ENCODE results near the gene DOCK3. TPM values are rescaled to one million over a fixed set of nuclear protein-coding genes. Genes with fewer than 3 reads are reported as not detected.

DOCK3 gene
- total RNA-seq, 4 donors from 2014 or later: 2.1 to 8.6 (median 2.9) TPM

DNA sequence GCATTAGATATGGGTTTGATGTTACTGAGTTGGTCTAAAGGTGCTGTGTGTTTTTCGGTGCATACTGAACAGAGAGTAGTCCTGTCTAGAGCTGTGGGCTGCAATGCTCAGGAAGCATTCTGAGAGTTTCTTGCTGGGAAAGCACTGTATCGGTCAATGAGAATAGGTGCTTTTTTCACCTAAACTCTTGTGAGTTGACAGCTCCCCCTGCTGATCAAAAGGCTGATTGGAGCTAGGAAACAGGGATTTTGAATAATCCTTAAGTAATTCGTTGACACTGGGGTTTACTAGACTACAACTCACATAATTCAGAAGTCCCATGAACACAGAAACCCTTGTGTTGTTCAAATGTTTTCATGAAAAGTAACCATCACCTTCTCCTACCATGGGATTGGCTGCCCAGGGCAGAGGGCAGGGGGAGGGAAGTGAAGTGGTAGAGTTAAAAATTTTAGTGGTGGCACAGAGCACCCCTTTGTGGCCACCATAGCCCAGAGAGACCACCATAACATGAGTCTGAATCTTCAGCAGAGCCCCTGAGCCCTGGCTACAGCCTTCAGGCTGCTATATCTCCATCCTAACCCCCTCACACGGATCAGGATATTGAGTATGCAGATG lies 697.3 kb downstream of the DOCK3 start:
- H3K27me3 ChIP-seq: no peaks in the 10 kb centered on the region
- TF ChIP-seq EP300 (IDR thresholded peaks at IDR 0.05) (no peak), POLR2A (IDR thresholded peaks at IDR 0.05) (no peak), POLR2AphosphoS5 (IDR thresholded peaks at IDR 0.05) (no peak)
- TF ChIP-seq, protein P1, sequence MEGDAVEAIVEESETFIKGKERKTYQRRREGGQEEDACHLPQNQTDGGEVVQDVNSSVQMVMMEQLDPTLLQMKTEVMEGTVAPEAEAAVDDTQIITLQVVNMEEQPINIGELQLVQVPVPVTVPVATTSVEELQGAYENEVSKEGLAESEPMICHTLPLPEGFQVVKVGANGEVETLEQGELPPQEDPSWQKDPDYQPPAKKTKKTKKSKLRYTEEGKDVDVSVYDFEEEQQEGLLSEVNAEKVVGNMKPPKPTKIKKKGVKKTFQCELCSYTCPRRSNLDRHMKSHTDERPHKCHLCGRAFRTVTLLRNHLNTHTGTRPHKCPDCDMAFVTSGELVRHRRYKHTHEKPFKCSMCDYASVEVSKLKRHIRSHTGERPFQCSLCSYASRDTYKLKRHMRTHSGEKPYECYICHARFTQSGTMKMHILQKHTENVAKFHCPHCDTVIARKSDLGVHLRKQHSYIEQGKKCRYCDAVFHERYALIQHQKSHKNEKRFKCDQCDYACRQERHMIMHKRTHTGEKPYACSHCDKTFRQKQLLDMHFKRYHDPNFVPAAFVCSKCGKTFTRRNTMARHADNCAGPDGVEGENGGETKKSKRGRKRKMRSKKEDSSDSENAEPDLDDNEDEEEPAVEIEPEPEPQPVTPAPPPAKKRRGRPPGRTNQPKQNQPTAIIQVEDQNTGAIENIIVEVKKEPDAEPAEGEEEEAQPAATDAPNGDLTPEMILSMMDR (IDR thresholded peaks at IDR 0.05): peak; percentile 50 to 61
- WGBS: 27% methylated on average over 4 of the region's 4 CpGs
- no peak overlapping the region for H3K4me3 ChIP-seq
- peak; percentile 35 to 38 for DNase-seq (ENCODE audit: low spot score in 2 of 2)
- no peaks in the 10 kb centered on the region for H3K4me1 ChIP-seq
- H3K36me3 ChIP-seq: no peaks in the 10 kb centered on the region
- H3K27ac ChIP-seq: no peak overlapping the region
- H3K9me3 ChIP-seq: no peaks in the 10 kb centered on the region

DNA sequence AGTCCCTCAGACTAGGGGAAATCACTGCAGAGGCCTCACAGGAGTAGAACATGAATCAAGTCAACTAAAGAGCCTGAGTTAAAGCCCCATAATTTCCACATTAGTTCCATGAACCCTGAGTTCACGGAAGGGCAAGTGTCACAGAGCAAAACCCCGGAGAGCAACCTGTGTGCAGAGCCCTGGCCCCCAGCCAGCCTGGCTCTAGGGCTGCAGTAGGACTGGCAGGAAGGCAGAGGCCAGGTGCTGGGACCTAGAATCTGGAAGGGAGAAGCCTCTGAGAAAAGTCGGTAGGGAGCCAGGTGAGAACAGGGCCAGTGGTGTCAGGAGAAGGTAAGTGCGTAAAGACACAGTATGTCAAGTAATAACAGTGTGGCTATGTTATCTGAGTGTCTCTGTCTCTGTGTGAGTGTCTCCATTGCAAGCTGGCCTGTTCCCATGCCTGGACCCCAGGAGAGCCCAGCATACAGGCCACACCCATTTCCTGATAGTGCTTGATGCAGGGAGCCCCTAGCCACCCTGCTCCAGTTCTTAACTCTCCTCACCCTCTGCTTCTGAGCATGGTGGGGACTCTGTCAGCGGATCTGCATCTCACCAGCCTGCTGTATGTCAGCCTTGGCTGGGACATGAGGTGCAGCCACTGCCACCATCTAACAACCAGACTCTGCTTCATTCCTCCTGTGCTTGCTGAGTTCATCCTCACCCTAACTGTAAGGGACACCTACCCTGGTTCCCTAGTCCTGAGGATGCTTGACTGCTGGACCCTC lies 699.1 kb downstream of the DOCK3 start:
- 63% methylated on average over 5 of the region's 5 CpGs for WGBS
- TF ChIP-seq EP300 (IDR thresholded peaks at IDR 0.05) (no peak), POLR2A (IDR thresholded peaks at IDR 0.05) (no peak), POLR2AphosphoS5 (IDR thresholded peaks at IDR 0.05) (no peak)
- no peaks in the 10 kb centered on the region for H3K36me3 ChIP-seq
- H3K27me3 ChIP-seq: no peaks in the 10 kb centered on the region
- no peaks in the 10 kb centered on the region for H3K9me3 ChIP-seq
- no peaks in the 10 kb centered on the region for H3K4me1 ChIP-seq
- peak; percentile 29 to 39 for DNase-seq (ENCODE audit: low spot score in 2 of 2)
- no peak overlapping the region for H3K27ac ChIP-seq
- no peak overlapping the region for H3K4me3 ChIP-seq

DNA sequence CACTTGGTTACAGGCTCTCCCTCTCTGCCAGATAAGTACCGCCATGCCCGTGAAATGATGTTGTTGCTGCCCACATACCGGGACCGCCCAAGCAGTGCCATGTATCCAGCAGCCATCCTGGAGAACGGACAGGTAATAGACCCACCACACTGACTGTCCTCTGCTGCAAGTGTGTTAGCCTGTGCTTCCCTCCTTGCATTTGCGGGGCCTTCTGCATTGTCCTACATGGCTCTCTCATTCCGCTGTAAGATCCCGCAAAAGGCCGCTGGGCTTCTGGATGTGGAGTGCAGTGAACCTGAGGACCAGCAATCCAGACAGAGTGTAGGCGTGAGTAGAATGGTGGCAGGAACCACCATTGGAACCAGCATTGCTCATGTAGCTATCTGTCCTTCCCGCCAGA lies 699.7 kb downstream of the DOCK3 start:
- H3K36me3 ChIP-seq: no peaks in the 10 kb centered on the region
- H3K4me3 ChIP-seq: no peak overlapping the region
- H3K27ac ChIP-seq: no peak overlapping the region
- H3K4me1 ChIP-seq: no peaks in the 10 kb centered on the region
- no peaks in the 10 kb centered on the region for H3K27me3 ChIP-seq
- peak in 1 of 2 donors; percentile 66 for DNase-seq (ENCODE audit: low spot score in 2 of 2)
- WGBS: 98% methylated on average over 11 of the region's 11 CpGs
- H3K9me3 ChIP-seq: no peaks in the 10 kb centered on the region
- TF ChIP-seq POLR2A (IDR thresholded peaks at IDR 0.05) (no peak), EP300 (IDR thresholded peaks at IDR 0.05) (no peak), POLR2AphosphoS5 (IDR thresholded peaks at IDR 0.05) (no peak)
- TF ChIP-seq, protein P1 (IDR thresholded peaks at IDR 0.05): no peak

DNA sequence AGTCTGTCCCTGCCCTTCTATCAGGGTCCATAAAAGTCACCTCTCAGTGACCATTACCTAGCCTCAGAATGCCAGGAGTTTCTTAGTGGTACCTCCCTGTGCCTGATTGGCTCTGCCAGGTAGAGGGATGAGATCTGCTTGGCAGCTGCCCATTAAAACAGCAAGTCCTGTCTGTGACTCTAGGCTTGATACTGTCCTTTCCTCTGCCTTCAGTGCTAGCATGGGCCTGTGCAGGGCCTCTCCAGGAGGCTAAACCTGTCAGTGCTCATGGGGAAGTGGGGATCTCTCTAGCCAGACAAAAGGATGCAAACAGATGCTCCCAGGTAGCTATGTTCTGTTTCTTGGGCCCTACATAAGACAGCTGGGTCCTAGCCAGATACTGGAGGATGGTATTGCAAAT lies 700.4 kb downstream of the DOCK3 start:
- DNase-seq (ENCODE audit: low spot score in 2 of 2): no peak
- Histone ChIP-seq H3K27me3 (no peaks in the 10 kb centered on the region), H3K4me3 (no peak overlapping the region), H3K9me3 (no peaks in the 10 kb centered on the region), H3K36me3 (no peaks in the 10 kb centered on the region), H3K4me1 (no peaks in the 10 kb centered on the region), H3K27ac (no peak overlapping the region)
- TF ChIP-seq POLR2A (IDR thresholded peaks at IDR 0.05) (no peak), EP300 (IDR thresholded peaks at IDR 0.05) (no peak), POLR2AphosphoS5 (IDR thresholded peaks at IDR 0.05) (no peak)
- TF ChIP-seq, protein P1 (IDR thresholded peaks at IDR 0.05): no peak

DNA sequence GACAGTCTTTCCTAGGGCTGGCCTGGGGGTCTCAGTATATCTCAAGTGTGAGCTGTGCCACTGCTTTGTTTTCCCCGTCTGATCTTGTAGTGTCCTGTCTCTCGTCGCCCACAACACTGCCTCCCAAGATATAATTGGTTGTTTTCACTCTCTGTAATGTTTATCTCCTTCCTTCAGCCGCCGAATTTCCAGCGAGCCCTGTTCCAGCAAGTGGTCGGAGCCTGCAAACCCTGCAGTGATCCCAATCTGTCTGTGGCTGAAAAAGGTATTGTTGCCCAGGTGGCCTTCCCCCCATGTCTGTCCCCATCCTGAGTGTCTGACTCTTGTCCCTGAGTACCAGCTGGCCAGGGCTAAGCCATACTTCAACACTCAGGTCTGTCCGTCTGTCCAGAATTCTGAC lies 700.8 kb downstream of the DOCK3 start:
- TF ChIP-seq POLR2AphosphoS5 (IDR thresholded peaks at IDR 0.05) (no peak), EP300 (IDR thresholded peaks at IDR 0.05) (no peak), POLR2A (IDR thresholded peaks at IDR 0.05) (no peak)
- TF ChIP-seq, protein P1 (IDR thresholded peaks at IDR 0.05): no peak
- H3K27me3 ChIP-seq: no peaks in the 10 kb centered on the region
- no peaks in the 10 kb centered on the region for H3K4me1 ChIP-seq
- H3K36me3 ChIP-seq: no peaks in the 10 kb centered on the region
- H3K4me3 ChIP-seq: no peak overlapping the region
- WGBS: 86% methylated on average over 8 of the region's 8 CpGs
- H3K27ac ChIP-seq: no peak overlapping the region
- DNase-seq (ENCODE audit: low spot score in 2 of 2): peak; percentile 19 to 67
- no peaks in the 10 kb centered on the region for H3K9me3 ChIP-seq
